GM21717 (cell line): ENCODE results near the gene RRAGA.
"Not testable (repeated sequence)": the region's sequence is repeated elsewhere in the genome, so short reads cannot be mapped to it uniquely, and the experiment has no call there.

Experiments
- ATAC-seq: cut with Tn5 transposase; IDR thresholded peaks from one replicate; pipeline ENCODE4 v1.9.1; 2021; ENCODE audit warnings: mild to moderate bottlenecking, moderate library complexity; ENCODE audit not compliant: unreplicated experiment

Gene RRAGA

GRCh38 chr9:19074836-19075235 is 25.6 kb downstream of the RRAGA start:
- no peak for ATAC-seq

GRCh38 chr9:19085295-19085694 is 36.1 kb downstream of the RRAGA start:
- no peak for ATAC-seq

GRCh38 chr9:19087106-19088000 is 38.1 kb downstream of the RRAGA start:
- ATAC-seq: no peak

GRCh38 chr9:19097431-19097830 is 48.2 kb downstream of the RRAGA start:
- ATAC-seq: not testable (repeated sequence)
